ENCODE results near the gene SLC44A1.

The SLC44A1 gene

GRCh38 chr9:105415662-105415980, 171.2 kb downstream of the SLC44A1 start:
- Histone ChIP-seq H3K27ac (ENCODE audit: insufficient read depth, low read depth, low read length, poor library complexity, severe bottlenecking) (no peak overlapping the region), H3K36me3 (ENCODE audit: control insufficient read depth, insufficient read depth, low read length) (no peaks in the 10 kb centered on the region), H3K4me1 (ENCODE audit: control insufficient read depth, insufficient read depth, low read length) (no peaks in the 10 kb centered on the region), H3K9me3 (ENCODE audit: control insufficient read depth, low read length) (no peaks in the 10 kb centered on the region), H3K4me3 (ENCODE audit: insufficient read depth, low read depth, low read length) (no peak overlapping the region), H3K27me3 (ENCODE audit: control insufficient read depth, insufficient read depth, low read length, poor library complexity, severe bottlenecking) (no peaks in the 10 kb centered on the region)
- 76 to 79% methylated on average over 8 of the region's 8 CpGs for WGBS, 2 experiments

- no peaks in the 10 kb centered on the region for H3K4me1 ChIP-seq (ENCODE audit: control insufficient read depth, insufficient read depth, low read length)
- H3K27me3 ChIP-seq (ENCODE audit: control insufficient read depth, insufficient read depth, low read length, poor library complexity, severe bottlenecking), result no peaks in the 10 kb centered on the region
- no peaks in the 10 kb centered on the region for H3K36me3 ChIP-seq (ENCODE audit: control insufficient read depth, insufficient read depth, low read length)
- H3K27ac ChIP-seq (ENCODE audit: insufficient read depth, low read depth, low read length, poor library complexity, severe bottlenecking), result no peak overlapping the region
- 100% methylated on average over 1 of the region's 1 CpG for WGBS, 2 experiments
- no peaks in the 10 kb centered on the region for H3K9me3 ChIP-seq (ENCODE audit: control insufficient read depth, low read length)
- H3K4me3 ChIP-seq (ENCODE audit: insufficient read depth, low read depth, low read length), result no peak overlapping the region
Measured at GRCh38 chr9:105416840-105417239, 172.4 kb downstream of the SLC44A1 start.

GRCh38 chr9:105418588-105419500, 174.4 kb downstream of the SLC44A1 start:
- H3K4me3 ChIP-seq (ENCODE audit: insufficient read depth, low read depth, low read length), result no peak overlapping the region
- no peaks in the 10 kb centered on the region for H3K4me1 ChIP-seq (ENCODE audit: control insufficient read depth, insufficient read depth, low read length)
- H3K9me3 ChIP-seq (ENCODE audit: control insufficient read depth, low read length), result no peaks in the 10 kb centered on the region
- H3K27me3 ChIP-seq (ENCODE audit: control insufficient read depth, insufficient read depth, low read length, poor library complexity, severe bottlenecking), result no peaks in the 10 kb centered on the region
- WGBS, 2 experiments, result 92 to 93% methylated on average over 3 of the region's 3 CpGs
- H3K27ac ChIP-seq (ENCODE audit: insufficient read depth, low read depth, low read length, poor library complexity, severe bottlenecking), result no peak overlapping the region
- no peaks in the 10 kb centered on the region for H3K36me3 ChIP-seq (ENCODE audit: control insufficient read depth, insufficient read depth, low read length)

- Histone ChIP-seq H3K27me3 (ENCODE audit: control insufficient read depth, insufficient read depth, low read length, poor library complexity, severe bottlenecking) (no peaks in the 10 kb centered on the region), H3K27ac (ENCODE audit: insufficient read depth, low read depth, low read length, poor library complexity, severe bottlenecking) (no peak overlapping the region), H3K9me3 (ENCODE audit: control insufficient read depth, low read length) (no peaks in the 10 kb centered on the region), H3K36me3 (ENCODE audit: control insufficient read depth, insufficient read depth, low read length) (no peaks in the 10 kb centered on the region), H3K4me3 (ENCODE audit: insufficient read depth, low read depth, low read length) (no peak overlapping the region), H3K4me1 (ENCODE audit: control insufficient read depth, insufficient read depth, low read length) (no peaks in the 10 kb centered on the region)
- 92 to 93% methylated on average over 10 of the region's 10 CpGs for WGBS, 2 experiments
Measured at GRCh38 chr9:105419816-105420597, 175.6 kb downstream of the SLC44A1 start.

GRCh38 chr9:105421154-105421553, 176.7 kb downstream of the SLC44A1 start:
- Histone ChIP-seq H3K27ac (ENCODE audit: insufficient read depth, low read depth, low read length, poor library complexity, severe bottlenecking) (no peak overlapping the region), H3K9me3 (ENCODE audit: control insufficient read depth, low read length) (no peaks in the 10 kb centered on the region), H3K4me1 (ENCODE audit: control insufficient read depth, insufficient read depth, low read length) (no peaks in the 10 kb centered on the region), H3K36me3 (ENCODE audit: control insufficient read depth, insufficient read depth, low read length) (no peaks in the 10 kb centered on the region), H3K4me3 (ENCODE audit: insufficient read depth, low read depth, low read length) (no peak overlapping the region), H3K27me3 (ENCODE audit: control insufficient read depth, insufficient read depth, low read length, poor library complexity, severe bottlenecking) (no peaks in the 10 kb centered on the region)
- 86 to 97% methylated on average over 2 of the region's 2 CpGs for WGBS, 2 experiments

GRCh38 chr9:105421864-105422263, 177.4 kb downstream of the SLC44A1 start:
- WGBS, 2 experiments, result 94 to 96% methylated on average over 5 of the region's 5 CpGs

GRCh38 chr9:105425816-105426433, 181.5 kb downstream of the SLC44A1 start:
- 85 to 86% methylated on average over 2 of the region's 2 CpGs for WGBS, 2 experiments
- Histone ChIP-seq H3K4me1 (ENCODE audit: control insufficient read depth, insufficient read depth, low read length) (no peaks in the 10 kb centered on the region), H3K36me3 (ENCODE audit: control insufficient read depth, insufficient read depth, low read length) (no peaks in the 10 kb centered on the region), H3K27ac (ENCODE audit: insufficient read depth, low read depth, low read length, poor library complexity, severe bottlenecking) (no peak overlapping the region), H3K9me3 (ENCODE audit: control insufficient read depth, low read length) (no peaks in the 10 kb centered on the region), H3K4me3 (ENCODE audit: insufficient read depth, low read depth, low read length) (no peak overlapping the region), H3K27me3 (ENCODE audit: control insufficient read depth, insufficient read depth, low read length, poor library complexity, severe bottlenecking) (no peaks in the 10 kb centered on the region)

More at GRCh38 chr9:105421864-105422263, 177.4 kb downstream of the SLC44A1 start:
- Histone ChIP-seq H3K4me3 (ENCODE audit: insufficient read depth, low read depth, low read length) (no peak overlapping the region), H3K9me3 (ENCODE audit: control insufficient read depth, low read length) (no peaks in the 10 kb centered on the region), H3K27me3 (ENCODE audit: control insufficient read depth, insufficient read depth, low read length, poor library complexity, severe bottlenecking) (no peaks in the 10 kb centered on the region), H3K27ac (ENCODE audit: insufficient read depth, low read depth, low read length, poor library complexity, severe bottlenecking) (no peak overlapping the region), H3K4me1 (ENCODE audit: control insufficient read depth, insufficient read depth, low read length) (no peaks in the 10 kb centered on the region), H3K36me3 (ENCODE audit: control insufficient read depth, insufficient read depth, low read length) (no peaks in the 10 kb centered on the region)

GRCh38 chr9:105426657-105427056, 182.2 kb downstream of the SLC44A1 start:
- Histone ChIP-seq H3K4me3 (ENCODE audit: insufficient read depth, low read depth, low read length) (no peak overlapping the region), H3K27ac (ENCODE audit: insufficient read depth, low read depth, low read length, poor library complexity, severe bottlenecking) (no peak overlapping the region), H3K27me3 (ENCODE audit: control insufficient read depth, insufficient read depth, low read length, poor library complexity, severe bottlenecking) (no peaks in the 10 kb centered on the region), H3K36me3 (ENCODE audit: control insufficient read depth, insufficient read depth, low read length) (no peaks in the 10 kb centered on the region), H3K4me1 (ENCODE audit: control insufficient read depth, insufficient read depth, low read length) (no peaks in the 10 kb centered on the region), H3K9me3 (ENCODE audit: control insufficient read depth, low read length) (no peaks in the 10 kb centered on the region)
- WGBS, 2 experiments, result 96 to 97% methylated on average over 3 of the region's 3 CpGs

- Histone ChIP-seq H3K27ac (ENCODE audit: insufficient read depth, low read depth, low read length, poor library complexity, severe bottlenecking) (no peak overlapping the region), H3K9me3 (ENCODE audit: control insufficient read depth, low read length) (no peaks in the 10 kb centered on the region), H3K4me3 (ENCODE audit: insufficient read depth, low read depth, low read length) (no peak overlapping the region), H3K27me3 (ENCODE audit: control insufficient read depth, insufficient read depth, low read length, poor library complexity, severe bottlenecking) (no peaks in the 10 kb centered on the region), H3K36me3 (ENCODE audit: control insufficient read depth, insufficient read depth, low read length) (no peaks in the 10 kb centered on the region), H3K4me1 (ENCODE audit: control insufficient read depth, insufficient read depth, low read length) (no peaks in the 10 kb centered on the region)
- WGBS, 2 experiments, result 92% methylated on average over 9 of the region's 9 CpGs
Measured at GRCh38 chr9:105431424-105432246, 187.2 kb downstream of the SLC44A1 start.

Measured in ectodermal cell (in vitro differentiated cells).